HG03108 (cell line): ENCODE results near the gene THSD4.

Source experiments
- ATAC-seq: cut with Tn5 transposase; IDR thresholded peaks from one replicate; pipeline ENCODE4 v1.9.1; 2021; ENCODE audit warnings: moderate library complexity; ENCODE audit not compliant: unreplicated experiment

Gene THSD4

GRCh38 chr15:71444032-71444810 lies 328.9 kb downstream of the THSD4 start:
- no peak for ATAC-seq

- ATAC-seq, result no peak
Measured at GRCh38 chr15:71444866-71445590, 329.8 kb downstream of the THSD4 start.

GRCh38 chr15:71447328-71448250 lies 332.3 kb downstream of the THSD4 start:
- ATAC-seq, result no peak

- no peak for ATAC-seq
Measured at GRCh38 chr15:71448688-71449114, 333.4 kb downstream of the THSD4 start.

GRCh38 chr15:71449363-71449762 lies 334.1 kb downstream of the THSD4 start:
- ATAC-seq, result no peak

GRCh38 chr15:71449956-71450355 lies 334.7 kb downstream of the THSD4 start:
- ATAC-seq, result no peak

- ATAC-seq, result no peak
Measured at GRCh38 chr15:71451130-71451529, 335.9 kb downstream of the THSD4 start.

- no peak for ATAC-seq
Measured at GRCh38 chr15:71452893-71453292, 337.6 kb downstream of the THSD4 start.

GRCh38 chr15:71454462-71454996 lies 339.3 kb downstream of the THSD4 start:
- ATAC-seq, result no peak

- ATAC-seq, result no peak
Measured at GRCh38 chr15:71455107-71455506, 339.8 kb downstream of the THSD4 start.

GRCh38 chr15:71455878-71456277 lies 340.6 kb downstream of the THSD4 start:
- no peak for ATAC-seq

- ATAC-seq, result no peak
Measured at GRCh38 chr15:71456362-71456761, 341.1 kb downstream of the THSD4 start.

- no peak for ATAC-seq
Measured at GRCh38 chr15:71456811-71457210, 341.5 kb downstream of the THSD4 start.

GRCh38 chr15:71458089-71458660 lies 342.9 kb downstream of the THSD4 start:
- no peak for ATAC-seq

- no peak for ATAC-seq
Measured at GRCh38 chr15:71461748-71462147, 346.5 kb downstream of the THSD4 start.

- ATAC-seq, result no peak
Measured at GRCh38 chr15:71462638-71463037, 347.4 kb downstream of the THSD4 start.

- ATAC-seq, result no peak
Measured at GRCh38 chr15:71463156-71463665, 347.9 kb downstream of the THSD4 start.

GRCh38 chr15:71465131-71465955 lies 350.1 kb downstream of the THSD4 start:
- ATAC-seq, result no peak

GRCh38 chr15:71468715-71469114 lies 353.4 kb downstream of the THSD4 start:
- no peak for ATAC-seq

- ATAC-seq, result no peak
Measured at GRCh38 chr15:71469413-71469812, 354.1 kb downstream of the THSD4 start.
